ENCODE measurements around the gene RLF. TPM values are rescaled to one million over a fixed set of nuclear protein-coding genes. Genes with fewer than 3 reads are reported as not detected.

RLF gene
- total RNA-seq, 3 donors from 2014 or later: 11.0 to 21.8 (median 12.2) TPM

- no peak for TF ChIP-seq CTCF (IDR thresholded peaks at IDR 0.05)
- intact Hi-C loops (cut with DNase I, micrococcal nuclease): loop anchor here in 1 of 2 donors (10.0 kb wide), 1 partner anchor 94 kb away; the partner anchor contains the start of gene RLF
- no peak for ATAC-seq
- Histone ChIP-seq H3K4me3 (peak overlapping the region; percentile 73), H3K4me1 (ENCODE audit: low read depth) (peaks cover 8% of the 10 kb centered on the region), H3K9me3 (no peaks in the 10 kb centered on the region), H3K36me3 (ENCODE audit: low read depth) (no peaks in the 10 kb centered on the region)
- DNase-seq: no peak
Observed at GRCh38 chr1:40258445-40258769, 97.2 kb downstream of the RLF start.

DNA sequence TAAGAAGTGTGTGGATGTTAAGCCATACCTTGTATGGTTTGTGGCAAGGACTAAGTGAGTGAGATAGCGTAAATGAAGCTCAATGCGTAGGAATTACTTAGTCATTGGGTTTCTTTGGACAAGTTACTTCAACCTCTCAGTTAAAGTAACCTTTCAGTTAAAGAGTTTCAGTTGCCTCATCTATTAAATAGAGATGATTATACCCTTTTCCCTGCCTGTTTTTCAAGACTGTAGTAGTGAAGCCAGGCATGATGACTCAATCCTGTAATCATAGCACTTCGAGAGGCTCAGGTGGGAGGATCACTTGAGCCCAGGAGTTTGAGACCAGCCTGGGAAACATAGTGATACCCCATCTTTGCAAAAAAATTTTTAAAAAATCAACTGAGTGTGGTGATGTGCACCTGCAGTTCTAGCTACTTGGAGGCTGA, 103.2 kb downstream of the RLF start:
- no peaks in the 10 kb centered on the region for H3K36me3 ChIP-seq (ENCODE audit: low read depth)
- no peak for ATAC-seq

DNA sequence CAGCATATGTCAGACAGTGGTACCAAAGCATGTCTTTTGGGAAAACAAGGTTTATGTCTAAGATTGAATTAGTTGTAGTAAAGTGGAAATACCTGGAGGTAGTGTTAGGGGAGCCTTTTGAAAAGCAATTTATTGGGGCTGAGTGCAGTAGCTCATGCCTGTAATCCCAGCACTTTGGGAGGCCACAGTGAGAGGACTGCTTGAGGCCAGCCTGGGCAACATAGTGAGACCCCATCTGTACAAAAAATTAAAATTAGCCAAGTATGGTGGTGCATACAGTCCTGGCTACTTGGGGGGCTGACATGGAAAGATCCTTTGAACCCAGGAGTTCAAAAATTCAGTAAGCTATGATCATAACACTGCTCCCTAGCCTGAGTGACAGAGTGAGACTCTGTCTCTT, 104.1 kb downstream of the RLF start:
- DNase-seq: no peak
- no peaks in the 10 kb centered on the region for H3K9me3 ChIP-seq
- no peaks in the 10 kb centered on the region for H3K4me1 ChIP-seq (ENCODE audit: low read depth)
- ATAC-seq: no peak
- no peak overlapping the region for H3K4me3 ChIP-seq
- intact Hi-C loops (cut with DNase I, micrococcal nuclease): no loop called here
- peaks cover 7% of the 10 kb centered on the region for H3K36me3 ChIP-seq (ENCODE audit: low read depth)
- no peak for TF ChIP-seq CTCF (IDR thresholded peaks at IDR 0.05)

More for the DNA sequence above, 103.2 kb downstream of the RLF start:
- Histone ChIP-seq H3K9me3 (no peaks in the 10 kb centered on the region), H3K4me1 (ENCODE audit: low read depth) (no peaks in the 10 kb centered on the region), H3K4me3 (no peak overlapping the region)
- TF ChIP-seq CTCF (IDR thresholded peaks at IDR 0.05): no peak
- DNase-seq: no peak
- intact Hi-C loops (cut with DNase I, micrococcal nuclease): no loop called here

GRCh38 chr1:40265919-40266318, 104.7 kb downstream of the RLF start:
- TF ChIP-seq CTCF (IDR thresholded peaks at IDR 0.05): no peak
- no peak overlapping the region for H3K4me3 ChIP-seq
- no peaks in the 10 kb centered on the region for H3K9me3 ChIP-seq
- no peak for DNase-seq
- H3K4me1 ChIP-seq (ENCODE audit: low read depth): no peaks in the 10 kb centered on the region
- intact Hi-C loops (cut with DNase I, micrococcal nuclease): no loop called here
- peaks cover 9% of the 10 kb centered on the region for H3K36me3 ChIP-seq (ENCODE audit: low read depth)
- ATAC-seq: no peak

- ATAC-seq: no peak
- Histone ChIP-seq H3K36me3 (ENCODE audit: low read depth) (peaks cover 9% of the 10 kb centered on the region), H3K4me3 (no peak overlapping the region), H3K4me1 (ENCODE audit: low read depth) (no peaks in the 10 kb centered on the region), H3K9me3 (no peaks in the 10 kb centered on the region)
- DNase-seq: no peak
- intact Hi-C loops (cut with DNase I, micrococcal nuclease): no loop called here
- no peak for TF ChIP-seq CTCF (IDR thresholded peaks at IDR 0.05)
Observed at GRCh38 chr1:40266786-40267535, 105.8 kb downstream of the RLF start.

Data from mucosa of descending colon (tissue), 3 donors.